Mesothelial cell of epicardium (in vitro differentiated cells): ENCODE results near the gene C14orf180. TPM values are rescaled to one million over a fixed set of nuclear protein-coding genes. Genes with fewer than 3 reads are reported as not detected.
"Not testable (repeated sequence)": the region's sequence is repeated elsewhere in the genome, so short reads cannot be mapped to it uniquely, and the experiment has no call there.

Source experiments
- DNase-seq, 2 experiments: peaks; one replicate each; pipeline ENCODE4 v3.0.0; 2021; ENCODE audit warnings: low spot score in 2 of 2; ENCODE audit not compliant: unreplicated experiment in 2 of 2
- H3K27ac Mint-ChIP-seq: 2 replicates; pipeline ENCODE4 v1.8.0; 2021; ENCODE audit warnings: mixed read lengths
- H3K27me3 Mint-ChIP-seq: 2 replicates; pipeline ENCODE4 v1.8.0; 2021; ENCODE audit warnings: low read depth, mixed read lengths
- H3K36me3 Mint-ChIP-seq: 2 replicates; pipeline ENCODE4 v1.8.0; 2021; ENCODE audit warnings: mixed read lengths
- H3K4me1 Mint-ChIP-seq: 2 replicates; pipeline ENCODE4 v1.8.0; 2021; ENCODE audit warnings: mixed read lengths
- H3K4me3 Mint-ChIP-seq: 2 replicates; pipeline ENCODE4 v1.8.0; 2021; ENCODE audit warnings: mild to moderate bottlenecking, moderate library complexity, mixed read lengths
- H3K9me3 Mint-ChIP-seq: 2 replicates; pipeline ENCODE4 v1.8.0; 2021; ENCODE audit warnings: mixed read lengths
- CTCF ChIP-seq: fragments of 200-600 bp; sonication (generic); IDR thresholded peaks from one replicate; pipeline ENCODE4 v1.5.0; 2021; ENCODE audit warnings: antibody characterized with exemption; ENCODE audit not compliant: unreplicated experiment
- total RNA-seq: library from RNA; stranded (reverse); gene quantifications from 3 replicates; pipeline ENCODE4 v1.2.1, GENCODE V29; 2021

C14orf180 gene
- total RNA-seq, 1 donor from 2014 or later, result 0.36 TPM

DNA sequence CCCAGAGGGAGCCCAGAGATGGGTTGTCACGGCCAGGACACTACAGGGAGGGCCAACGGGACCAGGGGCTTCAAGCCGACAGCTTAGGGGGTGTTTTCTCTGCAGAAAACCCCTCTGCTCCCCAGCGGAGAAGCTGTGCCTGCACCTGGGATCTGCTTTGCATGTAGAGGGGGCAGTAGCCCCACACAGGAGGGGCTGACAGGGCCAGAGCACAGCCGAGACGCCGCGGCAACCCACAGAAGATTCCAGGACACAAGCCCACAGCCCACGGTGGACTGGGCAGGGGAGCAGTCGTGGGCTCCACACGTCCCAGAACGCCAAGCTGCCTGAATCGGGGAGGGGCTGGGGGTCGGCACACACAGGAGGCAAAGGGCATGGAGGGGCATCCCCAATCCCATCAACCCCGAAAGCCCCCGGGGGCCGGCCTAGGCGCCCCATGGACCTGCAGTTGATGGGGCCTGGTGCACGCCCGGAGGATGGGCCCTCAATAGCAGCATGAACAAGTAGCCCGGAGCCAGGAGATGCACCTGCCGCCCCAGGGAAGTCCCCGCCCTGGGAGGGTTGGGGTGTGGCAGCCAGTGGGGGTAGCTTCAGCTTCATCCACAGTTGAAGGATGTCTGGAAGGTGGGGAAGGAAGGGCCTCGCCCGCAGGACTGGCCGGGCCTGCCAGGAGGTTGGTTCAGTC lies 55.5 kb downstream of the C14orf180 start:
- Mint-ChIP-seq H3K27ac (no peak overlapping the region), H3K9me3 (no peaks in the 10 kb centered on the region), H3K4me3 (no peak overlapping the region), H3K36me3 (no peaks in the 10 kb centered on the region), H3K27me3 (peaks cover 35% of the 10 kb centered on the region), H3K4me1 (peaks cover 7% of the 10 kb centered on the region)
- no peak for DNase-seq
- no peak for TF ChIP-seq CTCF

DNA sequence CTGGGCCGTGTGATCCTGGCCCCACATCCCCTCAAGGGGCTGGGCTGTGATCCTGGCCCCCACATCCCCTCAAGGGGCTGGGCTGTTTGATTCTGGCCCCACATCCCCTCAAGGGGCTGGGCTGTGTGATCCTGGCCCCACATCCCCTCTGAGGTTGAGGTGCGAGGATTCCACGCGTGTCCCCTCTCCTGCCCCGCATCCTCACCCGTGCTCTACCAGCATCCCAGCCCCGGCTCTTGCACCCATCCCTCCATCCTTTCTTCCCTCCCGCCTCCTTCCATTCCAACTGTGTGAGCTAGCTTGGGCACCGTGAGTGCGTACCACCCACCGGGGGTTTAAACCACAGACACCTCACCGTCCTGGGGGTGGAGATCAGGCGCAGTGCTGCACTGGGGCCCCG lies 56.2 kb downstream of the C14orf180 start:
- no peaks in the 10 kb centered on the region for H3K36me3 Mint-ChIP-seq
- no peak overlapping the region for H3K27ac Mint-ChIP-seq
- H3K27me3 Mint-ChIP-seq, result peaks cover 33% of the 10 kb centered on the region
- H3K9me3 Mint-ChIP-seq, result no peaks in the 10 kb centered on the region
- TF ChIP-seq CTCF, result no peak
- H3K4me3 Mint-ChIP-seq, result no peak overlapping the region
- peaks cover 7% of the 10 kb centered on the region for H3K4me1 Mint-ChIP-seq
- DNase-seq, result no peak

DNA sequence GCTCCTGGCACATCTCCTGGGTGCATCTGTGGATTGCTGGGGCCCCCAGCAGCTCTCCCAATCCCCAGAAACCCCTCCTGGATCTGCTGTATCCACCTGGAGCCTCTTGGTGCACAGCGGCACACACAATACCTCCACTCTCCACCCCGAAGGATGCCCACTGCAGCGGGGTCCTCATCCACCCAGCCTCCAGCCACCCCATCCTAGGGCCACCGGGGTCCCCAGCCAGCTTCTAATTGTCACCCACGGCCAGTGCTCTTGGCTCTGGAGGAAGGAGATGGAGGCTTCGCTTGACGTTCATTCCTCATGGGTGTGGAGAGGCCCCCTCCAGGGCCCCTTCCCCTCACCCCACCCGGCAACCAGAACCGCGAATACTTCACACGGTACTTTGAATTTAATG lies 56.6 kb downstream of the C14orf180 start:
- no peak for TF ChIP-seq CTCF
- no peak overlapping the region for H3K4me3 Mint-ChIP-seq
- H3K9me3 Mint-ChIP-seq, result no peaks in the 10 kb centered on the region
- no peaks in the 10 kb centered on the region for H3K36me3 Mint-ChIP-seq
- no peak for DNase-seq
- no peak overlapping the region for H3K27ac Mint-ChIP-seq
- peaks cover 33% of the 10 kb centered on the region for H3K27me3 Mint-ChIP-seq
- H3K4me1 Mint-ChIP-seq, result peaks cover 7% of the 10 kb centered on the region

- not testable (repeated sequence) for H3K27ac Mint-ChIP-seq, H3K4me3 Mint-ChIP-seq, H3K36me3 Mint-ChIP-seq, H3K4me1 Mint-ChIP-seq, DNase-seq, H3K9me3 Mint-ChIP-seq
- H3K27me3 Mint-ChIP-seq, result peaks cover 30% of the 10 kb centered on the region
Measured at GRCh38 chr14:104636846-104637545, 57.4 kb downstream of the C14orf180 start.

DNA sequence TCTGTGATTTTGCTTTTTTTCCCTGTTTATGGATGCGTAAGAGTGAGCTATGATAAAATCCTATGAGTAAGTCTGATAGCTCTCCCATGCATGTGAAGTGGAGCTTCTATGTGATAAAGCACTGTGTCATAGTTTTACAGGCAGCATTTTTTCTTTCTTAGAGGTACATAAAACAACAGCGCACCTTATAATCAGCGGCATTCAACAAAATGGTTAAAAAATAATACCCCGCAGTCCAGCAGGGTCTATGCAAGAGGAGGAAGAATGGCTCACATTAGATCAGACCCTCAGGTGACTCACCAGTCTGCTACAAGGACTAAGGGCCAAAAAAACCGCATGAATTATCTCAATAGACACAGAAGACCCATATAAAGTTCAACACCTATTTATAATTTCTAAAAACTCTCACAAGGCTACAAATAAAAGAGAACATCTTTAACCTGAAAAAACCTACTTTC lies 58.0 kb downstream of the C14orf180 start:
- Mint-ChIP-seq H3K4me1 (peaks cover 7% of the 10 kb centered on the region), H3K9me3 (no peaks in the 10 kb centered on the region), H3K36me3 (no peaks in the 10 kb centered on the region), H3K4me3 (no peak overlapping the region), H3K27me3 (peaks cover 26% of the 10 kb centered on the region), H3K27ac (no peak overlapping the region)
- DNase-seq, result no peak
- TF ChIP-seq CTCF, result no peak

- H3K27me3 Mint-ChIP-seq, result peaks cover 22% of the 10 kb centered on the region
Measured at GRCh38 chr14:104638190-104638589, 58.6 kb downstream of the C14orf180 start.

More at GRCh38 chr14:104638190-104638589, 58.6 kb downstream of the C14orf180 start:
- Mint-ChIP-seq H3K4me3 (no peak overlapping the region), H3K27ac (no peak overlapping the region), H3K36me3 (no peaks in the 10 kb centered on the region), H3K4me1 (peaks cover 7% of the 10 kb centered on the region), H3K9me3 (no peaks in the 10 kb centered on the region)
- TF ChIP-seq CTCF, result no peak
- DNase-seq, result no peak
